Activated effector memory CD4-positive, alpha-beta T cell treated with anti-CD3 and anti-CD28 coated beads, Interleukin-2, amount 50 U/mL, for 16 hours (primary cell): ENCODE measurements around the gene IL27RA.

Experiments
- DNase-seq: peaks from one replicate; pipeline ENCODE4 v3.0.0-alpha.2; 2020

The IL27RA gene

DNA sequence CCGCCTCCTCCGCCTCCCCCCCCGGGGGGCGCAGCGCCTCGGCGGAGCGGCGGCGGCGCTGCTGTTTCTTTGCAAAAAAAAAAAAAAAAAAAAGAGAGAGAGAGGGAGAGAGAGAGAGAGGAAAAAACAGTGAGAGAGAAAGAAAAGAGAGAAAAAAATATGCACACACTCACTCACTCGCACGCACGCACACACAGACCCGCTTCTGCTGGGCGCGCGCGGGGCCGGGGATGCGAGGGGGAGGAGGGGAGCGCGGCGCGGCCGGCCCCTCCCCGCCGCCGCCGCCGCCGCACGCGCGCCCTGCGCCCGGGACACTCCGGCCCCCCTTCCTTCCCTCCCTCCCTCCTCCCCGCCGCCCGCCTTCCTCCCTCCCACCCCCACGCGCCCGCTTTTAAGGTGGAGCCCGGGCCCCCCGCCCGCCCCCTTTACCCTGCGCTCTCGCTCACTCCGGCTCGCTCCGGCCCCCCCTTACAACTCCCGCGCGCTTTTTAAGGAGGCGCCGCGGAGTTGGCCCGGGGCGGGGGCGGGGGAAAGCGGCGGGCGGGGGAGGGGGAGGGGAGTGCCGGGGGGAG is 59.0 kb downstream of the IL27RA start, which contains the start of gene SAMD1:
Gene SAMD1 (minus strand): TSS at position 243 of the 572 bp plus-strand sequence.
- peak; percentile 92 for DNase-seq

DNA sequence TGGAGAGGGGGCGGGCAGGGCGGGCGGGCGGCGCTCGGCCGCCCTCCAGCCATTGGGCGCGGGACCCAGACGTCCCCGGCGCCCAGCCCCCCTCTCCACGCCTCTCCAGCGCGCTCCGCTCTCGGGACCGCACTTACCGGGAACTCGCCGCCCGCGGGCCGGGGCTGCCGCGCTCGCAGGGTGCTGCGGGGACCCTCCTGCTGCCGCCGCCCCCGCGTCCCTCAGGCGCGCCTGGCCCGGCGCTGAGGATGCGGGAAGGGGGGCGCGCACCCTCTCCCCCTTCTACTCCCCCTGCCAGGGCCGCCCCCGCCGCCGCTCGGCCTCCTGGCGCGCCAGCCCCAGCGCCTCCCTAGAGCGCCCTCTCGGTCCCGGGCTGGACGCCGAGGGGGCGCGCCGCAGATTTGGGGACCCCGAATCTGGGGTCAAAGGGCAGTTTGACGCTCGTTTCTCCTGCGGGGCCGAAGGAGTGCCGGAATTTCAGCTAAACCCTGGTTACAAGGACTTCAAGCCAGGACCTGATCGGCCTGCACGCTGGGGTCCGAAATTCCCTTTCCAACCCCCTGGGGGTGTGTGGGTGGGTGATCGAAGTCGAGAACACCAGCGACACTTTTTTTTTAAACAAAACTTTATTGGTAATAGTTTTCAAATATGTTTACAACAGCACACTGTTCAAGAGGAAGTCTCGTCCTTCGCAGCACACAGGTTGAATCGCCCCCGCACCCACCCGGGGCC is 59.7 kb downstream of the IL27RA start:
- peak; percentile 90 for DNase-seq

DNA sequence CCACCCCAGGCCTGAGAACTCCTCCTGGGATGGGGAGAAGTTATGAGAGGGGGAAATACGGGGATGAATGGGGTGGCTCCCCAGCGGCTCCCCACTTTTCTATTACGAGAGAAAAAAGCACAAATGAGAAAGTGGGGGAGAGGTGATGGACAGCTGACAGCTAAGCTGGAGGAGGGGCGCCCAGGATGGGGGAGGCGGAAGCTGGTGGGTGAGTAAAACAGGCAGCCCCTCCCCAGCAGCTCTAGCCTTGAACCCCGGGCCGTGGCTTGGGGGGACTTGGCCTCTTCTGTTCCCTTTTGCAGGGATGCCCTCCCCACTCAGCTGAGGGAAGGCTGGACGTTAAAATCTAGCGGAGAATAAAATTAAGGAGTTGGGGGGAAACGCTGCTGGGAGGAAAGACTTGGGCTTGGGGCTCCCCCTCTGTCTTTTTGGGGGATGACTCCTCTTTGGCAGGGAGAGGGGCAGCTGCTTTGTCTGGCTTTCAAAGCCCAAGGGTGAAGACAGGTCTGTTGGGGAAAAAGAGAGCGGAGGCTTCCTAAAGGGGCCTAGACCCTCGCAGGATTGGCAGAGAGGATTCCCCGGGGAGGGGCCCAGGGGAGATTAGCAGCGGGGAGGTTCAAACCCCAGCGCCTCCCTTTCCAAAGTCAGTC is 60.4 kb downstream of the IL27RA start:
- DNase-seq = no peak

DNA sequence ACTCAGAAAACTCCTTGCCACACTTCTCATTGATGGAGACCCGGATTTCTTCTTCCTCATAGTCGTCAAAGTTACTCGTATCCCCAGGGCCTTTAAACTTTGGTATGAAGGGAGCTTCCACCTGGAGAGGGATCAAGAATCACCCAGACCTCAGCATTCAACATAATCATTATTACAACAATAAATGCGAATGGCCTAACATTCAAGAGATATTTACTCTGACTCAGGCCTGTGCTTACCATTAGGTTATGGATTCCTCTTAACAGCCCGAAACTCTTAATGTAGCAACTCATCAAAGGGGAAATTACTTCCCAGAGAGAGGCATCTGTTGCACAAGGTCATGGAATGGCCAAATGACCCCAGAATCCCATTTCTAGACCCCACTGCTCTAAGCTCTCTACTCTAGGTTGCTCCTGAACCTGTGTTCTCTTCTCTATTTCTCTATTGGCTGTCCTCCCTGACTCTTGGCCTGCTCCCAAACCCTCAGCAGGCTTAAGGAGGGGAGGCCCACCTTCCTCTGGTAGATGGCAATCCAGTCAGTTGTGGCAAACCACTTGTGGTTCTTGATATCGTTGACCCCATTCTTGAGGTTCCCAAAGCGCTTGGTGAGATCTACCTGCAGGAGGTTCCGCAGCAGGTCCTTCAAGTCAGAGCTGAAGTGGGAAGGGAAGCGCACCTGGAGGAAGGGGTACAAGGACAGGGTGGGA is 61.7 kb downstream of the IL27RA start:
- DNase-seq = no peak

DNA sequence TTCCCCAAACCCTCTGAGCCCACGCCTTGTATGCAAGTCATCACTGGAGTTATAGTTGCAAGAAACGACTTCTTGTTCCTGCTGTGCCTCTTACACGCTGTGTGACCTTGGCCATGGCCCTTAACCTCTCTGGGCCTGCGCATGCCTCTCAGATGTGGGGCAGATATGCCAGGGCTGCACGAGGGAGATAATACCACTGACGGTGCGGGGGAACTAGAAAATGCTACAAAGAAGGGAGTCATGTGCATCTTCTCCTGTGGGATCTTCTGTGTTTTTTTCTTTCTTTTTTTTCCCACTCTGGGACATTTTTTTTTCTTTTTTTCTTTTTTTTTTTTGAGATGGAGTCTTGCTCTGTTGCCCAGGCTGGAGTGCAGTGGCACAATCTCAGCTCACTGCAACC is 63.3 kb downstream of the IL27RA start:
- DNase-seq = no peak

DNA sequence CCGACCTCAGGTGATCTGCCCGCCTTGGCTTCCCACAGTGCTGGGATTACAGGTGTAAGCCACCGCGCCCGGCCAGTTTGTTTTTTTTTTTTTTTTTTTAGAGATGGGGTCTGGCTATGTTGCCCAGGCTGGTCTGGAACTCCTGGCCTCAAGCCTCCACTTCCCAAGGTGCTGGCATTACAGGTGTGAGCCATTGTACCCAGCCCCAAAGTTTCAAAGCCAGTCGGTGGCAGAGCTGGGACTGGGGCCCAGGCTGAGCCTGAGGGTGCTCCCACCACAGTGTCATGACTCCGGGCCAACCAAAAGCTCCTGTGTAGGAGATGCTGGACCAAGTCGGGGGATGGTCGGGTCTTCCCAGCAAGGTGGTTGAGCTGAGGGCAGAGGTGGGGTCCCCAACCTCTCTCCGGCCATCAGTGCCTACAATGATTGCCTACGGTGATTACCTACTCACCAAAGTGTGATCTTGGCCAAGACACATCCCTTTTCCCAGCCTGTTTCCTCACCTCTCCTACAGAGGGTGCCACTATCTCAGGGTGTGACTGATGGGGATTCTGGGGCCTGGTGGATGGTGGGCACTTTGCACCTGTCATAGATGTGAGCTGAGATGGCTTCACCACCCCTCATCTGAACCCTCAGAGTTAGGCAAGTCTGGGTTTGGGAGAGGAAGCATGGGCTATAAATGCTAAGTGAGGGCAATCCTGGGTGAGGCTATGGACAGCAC is 64.9 kb downstream of the IL27RA start:
- no peak for DNase-seq

DNA sequence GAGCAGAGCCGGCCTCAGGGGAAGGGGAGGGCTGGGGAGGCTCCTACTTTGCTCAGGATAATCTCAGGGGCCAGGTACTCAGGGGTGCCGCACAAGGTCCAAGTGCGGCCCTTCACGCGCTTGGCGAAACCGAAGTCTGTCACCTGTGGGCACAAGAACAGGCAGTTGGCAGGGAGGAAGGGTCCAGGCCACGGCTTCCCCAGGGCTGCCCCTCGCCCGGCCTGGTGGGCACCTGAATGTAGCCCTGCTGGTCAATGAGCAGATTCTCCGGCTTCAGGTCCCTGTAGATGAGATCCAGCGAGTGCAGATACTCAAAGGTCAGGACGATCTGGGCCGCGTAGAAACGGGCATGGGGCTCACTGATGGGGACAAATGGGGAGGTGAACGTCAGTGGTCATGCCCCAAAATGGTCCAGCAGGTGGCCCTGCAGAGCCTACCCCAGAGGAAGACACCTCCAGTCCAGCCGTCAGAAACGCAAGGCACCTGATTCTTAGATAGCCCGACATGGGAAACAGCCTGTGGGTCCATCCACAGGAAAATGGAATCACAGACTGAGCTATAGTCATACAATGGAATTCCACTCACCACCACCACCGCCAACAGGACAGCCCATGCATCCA is 66.1 kb downstream of the IL27RA start:
- no peak for DNase-seq

DNA sequence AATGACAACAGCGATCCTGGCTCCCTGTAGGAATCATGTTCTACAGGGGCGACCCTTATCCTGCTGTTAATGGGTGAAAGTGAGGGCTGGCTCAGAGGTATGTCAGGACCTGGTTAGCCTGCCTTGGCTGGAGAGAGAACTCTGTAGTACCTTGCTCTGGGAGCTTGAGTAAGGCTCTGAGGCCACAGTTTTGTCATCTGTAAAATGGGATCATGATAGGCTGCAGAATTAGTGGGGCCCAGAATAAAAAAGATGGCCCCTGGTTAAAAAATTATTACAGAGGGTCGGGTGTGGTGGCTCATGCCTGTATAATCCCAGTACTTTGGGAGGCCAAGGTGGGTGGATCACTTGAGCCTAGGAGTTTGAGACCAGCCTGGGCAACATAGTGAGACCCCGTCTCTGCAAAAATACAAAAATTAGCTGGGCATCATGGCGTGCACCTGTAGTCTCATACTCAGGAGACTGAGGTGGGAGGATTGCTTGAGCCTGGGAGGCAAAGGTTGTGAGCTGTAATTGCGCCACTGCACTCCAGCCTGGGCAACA is 69.5 kb downstream of the IL27RA start:
- DNase-seq = no peak

DNA sequence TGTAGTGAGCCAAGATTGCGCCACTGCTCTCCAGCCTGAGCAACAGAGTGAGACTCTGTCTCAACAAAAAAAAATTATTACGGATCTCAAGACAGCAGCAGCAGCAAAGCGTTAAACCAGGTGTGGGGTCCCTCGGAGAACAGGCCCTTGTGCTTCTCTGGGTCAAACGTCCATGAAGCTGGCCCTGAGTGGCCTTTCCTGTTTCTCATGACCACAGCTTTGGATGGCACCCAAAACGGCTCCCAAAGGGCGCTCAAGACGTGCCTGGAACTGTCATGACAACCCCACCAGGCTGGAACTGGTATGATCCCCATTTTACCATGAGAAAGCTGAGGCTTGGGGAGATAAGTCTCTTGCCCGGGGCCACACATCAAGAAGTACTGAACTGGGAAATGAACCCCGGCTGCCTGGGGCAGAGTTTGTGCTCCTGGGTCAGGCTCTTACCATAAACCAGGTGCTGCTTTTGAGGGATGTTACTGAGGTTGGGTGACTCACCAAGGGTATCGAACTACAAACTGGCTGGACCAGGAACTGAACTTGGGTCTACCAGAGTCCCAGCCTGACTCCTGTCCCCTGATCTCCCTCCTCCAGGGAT is 70.6 kb downstream of the IL27RA start:
- DNase-seq = no peak

DNA sequence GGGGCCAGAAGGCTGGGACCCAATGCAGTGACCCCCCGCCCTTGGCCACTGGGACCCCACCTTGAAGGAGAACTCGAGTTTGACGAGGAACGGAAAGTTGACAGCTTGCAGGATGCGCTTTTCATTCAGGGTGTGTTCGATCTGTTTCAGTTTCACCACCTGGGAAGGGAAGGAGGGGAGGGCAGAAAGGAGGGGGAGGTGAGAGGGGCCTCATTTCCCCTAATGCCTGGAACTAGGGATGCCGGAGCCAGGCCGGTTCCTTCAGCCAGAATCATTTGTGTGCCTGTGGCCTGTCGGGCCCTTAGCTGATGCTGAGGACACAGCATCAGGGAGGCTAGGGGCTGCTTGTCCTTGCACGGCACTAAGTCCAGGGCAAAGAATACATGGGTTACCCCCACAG is 71.2 kb downstream of the IL27RA start:
- no peak for DNase-seq
